ENCODE measurements around the gene ITGB7.

The ITGB7 gene

DNA sequence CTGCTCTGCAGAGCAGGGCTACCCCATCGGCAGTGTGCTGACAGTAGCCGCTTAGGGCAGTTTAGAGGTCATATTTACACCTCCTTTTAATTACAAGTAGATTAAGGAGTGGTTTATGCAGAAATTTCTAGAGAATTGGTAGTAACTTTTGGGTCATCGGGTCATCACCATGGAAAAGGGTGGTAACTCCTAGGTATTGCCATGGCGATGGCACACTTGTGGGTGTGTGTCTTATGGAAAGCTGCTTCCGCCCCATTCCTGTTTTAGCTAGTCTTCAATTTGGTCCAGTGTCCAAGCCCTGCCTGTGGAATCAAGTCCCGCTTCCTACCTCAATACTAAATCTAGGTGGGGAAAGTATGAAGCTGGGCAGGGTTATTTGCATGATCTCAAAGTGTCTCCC lies 56.0 kb downstream of the ITGB7 start:
- DNase-seq, result no peak

- DNase-seq, result no peak
Observed at GRCh38 chr12:53147653-53148052, 59.4 kb downstream of the ITGB7 start.

- no peak for DNase-seq
Observed at GRCh38 chr12:53147181-53147580, 59.9 kb downstream of the ITGB7 start.

- DNase-seq, result no peak
Observed at GRCh38 chr12:53145383-53146260, 61.4 kb downstream of the ITGB7 start.

- DNase-seq, result no peak
Observed at GRCh38 chr12:53143355-53143754, 63.7 kb downstream of the ITGB7 start.

All from amygdala (tissue), 56 donors.